Neural progenitor cell (in vitro differentiated cells): ENCODE measurements around the gene NDUFS2.

Source experiments
- EZH2 ChIP-seq: fragments of 200-600 bp; sonication (generic); IDR thresholded peaks from 2 replicates; pipeline ENCODE4 v1.6.1; 2017; ENCODE audit warnings: antibody characterized with exemption, mild to moderate bottlenecking, moderate library complexity
- EZH2phosphoT487 ChIP-seq: fragments of 200-600 bp; sonication (generic); IDR thresholded peaks from 2 replicates; pipeline ENCODE4 v1.6.1; 2017; ENCODE audit warnings: antibody characterized with exemption
- TF ChIP-seq, protein P1 (sequence below): fragments of 200-600 bp; sonication (generic); IDR thresholded peaks from 2 replicates; pipeline ENCODE4 v1.5.1; 2017; ENCODE audit warnings: antibody characterized with exemption, mild to moderate bottlenecking

DNA sequence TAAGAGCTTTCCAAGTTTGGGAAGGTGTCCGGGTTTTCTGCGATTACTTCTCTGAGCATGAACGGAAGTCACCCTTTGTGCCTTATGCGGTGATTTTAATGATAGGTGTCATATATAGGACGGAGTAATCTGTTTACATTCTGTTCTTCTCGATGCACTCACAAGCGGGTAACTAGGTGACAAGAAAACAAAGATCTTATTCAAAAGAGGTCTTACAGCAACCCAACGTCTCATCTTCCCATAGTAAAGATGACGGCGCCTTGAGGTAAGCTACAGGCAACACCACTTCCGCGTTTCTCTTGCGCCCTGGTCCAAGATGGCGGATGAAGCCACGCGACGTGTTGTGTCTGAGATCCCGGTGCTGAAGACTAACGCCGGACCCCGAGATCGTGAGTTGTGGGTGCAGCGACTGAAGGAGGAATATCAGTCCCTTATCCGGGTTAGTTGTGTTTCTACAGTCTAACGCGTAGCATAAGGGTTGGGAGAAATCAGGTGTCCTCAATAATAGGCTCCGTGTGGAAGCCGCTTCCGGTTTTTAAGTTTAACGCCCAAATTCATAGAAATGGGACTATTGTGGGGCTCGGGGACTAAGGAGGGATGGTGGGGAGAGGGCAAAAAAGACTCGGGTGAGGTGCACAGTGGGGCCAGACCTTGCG, 48.4 kb upstream of the NDUFS2 start, which contains the start of gene UFC1:
- TF ChIP-seq, protein P1, sequence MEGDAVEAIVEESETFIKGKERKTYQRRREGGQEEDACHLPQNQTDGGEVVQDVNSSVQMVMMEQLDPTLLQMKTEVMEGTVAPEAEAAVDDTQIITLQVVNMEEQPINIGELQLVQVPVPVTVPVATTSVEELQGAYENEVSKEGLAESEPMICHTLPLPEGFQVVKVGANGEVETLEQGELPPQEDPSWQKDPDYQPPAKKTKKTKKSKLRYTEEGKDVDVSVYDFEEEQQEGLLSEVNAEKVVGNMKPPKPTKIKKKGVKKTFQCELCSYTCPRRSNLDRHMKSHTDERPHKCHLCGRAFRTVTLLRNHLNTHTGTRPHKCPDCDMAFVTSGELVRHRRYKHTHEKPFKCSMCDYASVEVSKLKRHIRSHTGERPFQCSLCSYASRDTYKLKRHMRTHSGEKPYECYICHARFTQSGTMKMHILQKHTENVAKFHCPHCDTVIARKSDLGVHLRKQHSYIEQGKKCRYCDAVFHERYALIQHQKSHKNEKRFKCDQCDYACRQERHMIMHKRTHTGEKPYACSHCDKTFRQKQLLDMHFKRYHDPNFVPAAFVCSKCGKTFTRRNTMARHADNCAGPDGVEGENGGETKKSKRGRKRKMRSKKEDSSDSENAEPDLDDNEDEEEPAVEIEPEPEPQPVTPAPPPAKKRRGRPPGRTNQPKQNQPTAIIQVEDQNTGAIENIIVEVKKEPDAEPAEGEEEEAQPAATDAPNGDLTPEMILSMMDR, result no peak
- no peak for TF ChIP-seq EZH2phosphoT487
- TF ChIP-seq EZH2, result no peak
